ENCODE measurements around the gene NOX3. TPM values are rescaled to one million over a fixed set of nuclear protein-coding genes. Genes with fewer than 3 reads are reported as not detected.
"Not testable (repeated sequence)": the region's sequence is repeated elsewhere in the genome, so short reads cannot be mapped to it uniquely, and the experiment has no call there.

Gene NOX3
- total RNA-seq, 3 donors from 2014 or later: not detected

DNA sequence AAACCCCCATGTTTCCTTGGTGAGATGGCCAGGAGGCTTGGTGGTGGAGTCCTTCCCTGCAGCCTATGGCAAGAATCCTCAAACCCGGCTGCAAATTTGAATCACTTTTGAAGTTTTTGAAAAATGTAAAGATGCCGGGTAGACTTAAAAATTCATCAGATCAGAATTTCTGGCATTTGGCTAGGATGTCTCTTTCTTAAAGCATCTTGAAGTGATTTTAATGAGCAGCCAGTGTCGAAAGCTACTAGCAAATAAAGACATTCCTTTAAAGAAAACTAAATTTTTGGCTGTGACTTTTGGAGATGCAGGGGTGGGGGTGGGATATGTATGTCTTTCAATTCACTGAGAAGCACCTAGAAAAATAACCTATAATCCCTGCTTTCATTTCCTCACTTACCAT is 25.6 kb upstream of the NOX3 start:
- Histone ChIP-seq H3K9me3 (no peaks in the 10 kb centered on the region), H3K4me1 (ENCODE audit: low read depth) (no peaks in the 10 kb centered on the region), H3K36me3 (ENCODE audit: low read depth) (no peaks in the 10 kb centered on the region), H3K4me3 (no peak overlapping the region)
- intact Hi-C loops (cut with DNase I, micrococcal nuclease): no loop called here
- TF ChIP-seq, protein P1, sequence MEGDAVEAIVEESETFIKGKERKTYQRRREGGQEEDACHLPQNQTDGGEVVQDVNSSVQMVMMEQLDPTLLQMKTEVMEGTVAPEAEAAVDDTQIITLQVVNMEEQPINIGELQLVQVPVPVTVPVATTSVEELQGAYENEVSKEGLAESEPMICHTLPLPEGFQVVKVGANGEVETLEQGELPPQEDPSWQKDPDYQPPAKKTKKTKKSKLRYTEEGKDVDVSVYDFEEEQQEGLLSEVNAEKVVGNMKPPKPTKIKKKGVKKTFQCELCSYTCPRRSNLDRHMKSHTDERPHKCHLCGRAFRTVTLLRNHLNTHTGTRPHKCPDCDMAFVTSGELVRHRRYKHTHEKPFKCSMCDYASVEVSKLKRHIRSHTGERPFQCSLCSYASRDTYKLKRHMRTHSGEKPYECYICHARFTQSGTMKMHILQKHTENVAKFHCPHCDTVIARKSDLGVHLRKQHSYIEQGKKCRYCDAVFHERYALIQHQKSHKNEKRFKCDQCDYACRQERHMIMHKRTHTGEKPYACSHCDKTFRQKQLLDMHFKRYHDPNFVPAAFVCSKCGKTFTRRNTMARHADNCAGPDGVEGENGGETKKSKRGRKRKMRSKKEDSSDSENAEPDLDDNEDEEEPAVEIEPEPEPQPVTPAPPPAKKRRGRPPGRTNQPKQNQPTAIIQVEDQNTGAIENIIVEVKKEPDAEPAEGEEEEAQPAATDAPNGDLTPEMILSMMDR (IDR thresholded peaks at IDR 0.05): no peak
- DNase-seq (no peak), ATAC-seq (no peak)

DNA sequence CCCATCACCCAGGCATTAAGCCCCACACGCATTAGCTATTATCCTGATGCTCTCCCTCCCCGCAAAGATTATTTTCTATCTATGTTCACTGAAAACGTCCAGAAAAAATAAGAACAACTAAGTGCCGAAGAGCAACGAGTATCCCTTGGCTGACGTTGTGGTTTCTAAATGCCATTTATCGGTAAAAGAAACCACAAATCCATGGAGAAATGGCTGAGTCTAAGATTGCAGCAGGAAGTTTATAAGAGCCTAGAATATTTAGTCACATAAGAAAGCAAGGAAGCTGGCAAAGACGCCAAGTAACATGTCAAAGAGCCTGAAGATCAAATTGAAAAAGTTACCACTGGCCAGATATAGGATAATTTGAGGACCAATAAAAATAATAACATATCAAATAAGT is 18.1 kb upstream of the NOX3 start:
- intact Hi-C loops (cut with DNase I, micrococcal nuclease): no loop called here
- Histone ChIP-seq H3K9me3 (no peaks in the 10 kb centered on the region), H3K4me3 (no peak overlapping the region), H3K4me1 (ENCODE audit: low read depth) (no peaks in the 10 kb centered on the region), H3K36me3 (ENCODE audit: low read depth) (no peaks in the 10 kb centered on the region)
- DNase-seq (no peak), ATAC-seq (no peak)
- TF ChIP-seq, protein P1 (IDR thresholded peaks at IDR 0.05): no peak

DNA sequence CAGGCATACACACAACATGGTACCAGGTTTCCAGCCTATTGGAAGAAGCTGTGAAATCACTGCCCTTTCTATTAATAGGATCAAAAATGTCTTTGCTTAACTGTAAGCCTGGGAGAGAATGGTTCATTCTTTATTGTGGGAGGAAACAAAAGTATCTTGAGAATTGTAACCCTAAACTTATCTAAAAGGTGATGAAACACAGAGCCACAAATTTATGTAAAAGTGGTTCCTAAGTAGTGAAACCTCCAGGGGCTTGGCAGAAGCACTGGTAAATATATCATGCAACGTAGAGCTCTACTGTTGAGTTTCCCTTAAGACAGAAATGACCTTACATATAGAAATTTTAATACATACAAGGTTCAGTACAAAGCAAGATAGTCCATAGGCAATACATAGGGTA is 17.2 kb upstream of the NOX3 start:
- ATAC-seq (no peak), DNase-seq (no peak)
- intact Hi-C loops (cut with DNase I, micrococcal nuclease): no loop called here
- no peaks in the 10 kb centered on the region for H3K36me3 ChIP-seq (ENCODE audit: low read depth)
- TF ChIP-seq, protein P1 (IDR thresholded peaks at IDR 0.05): no peak
- no peaks in the 10 kb centered on the region for H3K9me3 ChIP-seq
- no peak overlapping the region for H3K4me3 ChIP-seq
- no peaks in the 10 kb centered on the region for H3K4me1 ChIP-seq (ENCODE audit: low read depth)

DNA sequence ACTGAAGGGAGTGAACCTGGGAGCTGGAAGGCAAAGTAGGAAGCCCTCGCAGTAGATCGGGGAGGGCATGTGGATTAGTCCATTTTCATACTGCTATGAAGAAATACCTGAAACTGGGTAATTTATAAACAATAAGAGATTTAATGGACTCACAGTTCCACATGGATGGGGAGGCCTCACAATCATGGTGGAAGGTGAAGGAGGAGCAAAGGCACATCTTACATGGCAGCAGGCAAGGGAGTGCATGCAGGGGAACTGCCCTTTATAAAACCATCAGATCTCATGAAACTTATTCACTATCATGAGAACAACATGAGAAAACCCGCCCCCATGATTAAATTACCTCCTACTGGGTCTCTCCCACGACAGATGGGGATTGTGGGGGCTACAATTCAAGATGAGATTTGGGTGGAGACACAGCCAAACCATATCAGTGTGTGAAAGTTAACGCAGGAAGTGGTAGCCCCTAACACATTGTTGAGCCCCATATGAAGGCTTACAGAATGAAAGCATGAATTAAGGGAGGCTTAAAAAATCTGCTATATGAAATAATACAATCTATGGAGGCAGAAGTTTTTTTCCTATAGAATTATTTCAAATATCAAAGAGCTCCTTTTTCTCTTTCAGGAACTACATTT is 15.5 kb upstream of the NOX3 start:
- H3K9me3 ChIP-seq; H3K4me1 ChIP-seq (ENCODE audit: low read depth); ATAC-seq; H3K4me3 ChIP-seq; H3K36me3 ChIP-seq (ENCODE audit: low read depth); intact Hi-C loops (cut with DNase I, micrococcal nuclease); DNase-seq: not testable (repeated sequence)

DNA sequence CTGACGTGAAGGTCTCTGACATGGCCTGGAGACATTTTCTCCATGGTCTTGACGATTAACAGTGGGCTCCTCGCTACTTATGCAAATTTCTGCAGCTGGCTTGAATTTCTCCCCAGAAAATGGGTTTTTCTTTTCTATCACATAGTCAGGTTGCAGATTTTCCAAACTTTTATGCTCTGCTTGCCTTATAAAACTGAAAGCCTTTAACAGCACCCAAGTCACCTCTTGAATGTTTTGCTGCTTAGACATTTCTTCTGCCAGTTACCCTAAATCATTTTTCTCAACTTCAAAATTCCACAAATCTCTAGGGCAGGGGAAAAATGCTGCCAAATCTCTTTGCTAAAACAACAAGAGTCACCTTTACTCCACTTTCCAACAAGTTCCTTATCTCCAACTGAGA is 12.9 kb upstream of the NOX3 start:
- DNase-seq; H3K4me1 ChIP-seq (ENCODE audit: low read depth); H3K36me3 ChIP-seq (ENCODE audit: low read depth); ATAC-seq; H3K4me3 ChIP-seq; H3K9me3 ChIP-seq; intact Hi-C loops (cut with DNase I, micrococcal nuclease): not testable (repeated sequence)

DNA sequence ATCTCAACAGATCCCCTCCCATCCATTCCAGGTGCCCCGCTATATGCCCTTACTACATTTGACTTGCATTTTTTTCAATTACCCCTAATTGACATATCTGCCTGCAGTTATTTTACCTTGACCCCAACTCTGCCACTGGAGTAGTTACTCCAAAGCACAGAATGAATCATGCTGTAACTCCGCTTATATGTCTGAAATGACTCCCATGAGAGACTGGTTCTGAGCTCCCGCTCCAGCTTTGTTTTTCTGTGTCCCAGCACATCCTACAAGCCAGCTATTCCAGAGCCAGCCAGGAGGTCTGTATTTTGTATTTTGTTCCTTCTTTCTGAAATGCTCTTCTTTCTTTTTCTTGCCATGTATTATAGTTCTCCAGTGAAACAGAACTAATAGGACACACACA is 10.9 kb upstream of the NOX3 start:
- DNase-seq (no peak), ATAC-seq (no peak)
- intact Hi-C loops (cut with DNase I, micrococcal nuclease): no loop called here
- Histone ChIP-seq H3K4me3 (no peak overlapping the region), H3K9me3 (no peaks in the 10 kb centered on the region), H3K4me1 (ENCODE audit: low read depth) (no peaks in the 10 kb centered on the region), H3K36me3 (ENCODE audit: low read depth) (no peaks in the 10 kb centered on the region)
- TF ChIP-seq, protein P1 (IDR thresholded peaks at IDR 0.05): no peak

DNA sequence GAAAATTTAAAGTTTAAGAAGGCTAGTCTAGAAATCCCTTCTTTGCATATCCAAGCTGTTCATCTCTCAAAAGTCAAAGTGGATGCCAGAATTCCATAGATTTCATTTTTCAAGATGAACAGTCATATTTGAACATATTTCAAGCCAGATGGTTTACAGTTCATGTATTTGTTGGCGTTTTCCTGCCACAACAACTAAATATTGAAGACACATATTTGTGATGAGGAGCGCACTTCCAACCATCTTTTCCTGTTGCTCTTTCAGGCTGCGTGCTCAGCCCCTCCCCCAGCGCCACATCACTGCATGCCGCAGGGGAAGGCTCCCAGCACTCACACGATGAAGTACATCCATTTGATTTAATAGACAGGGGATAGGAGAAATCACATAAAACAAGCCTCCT is 5.9 kb upstream of the NOX3 start:
- no peaks in the 10 kb centered on the region for H3K36me3 ChIP-seq (ENCODE audit: low read depth)
- ATAC-seq (no peak), DNase-seq (peak in 1 of 3 donors; percentile 12)
- H3K4me1 ChIP-seq (ENCODE audit: low read depth): no peaks in the 10 kb centered on the region
- intact Hi-C loops (cut with DNase I, micrococcal nuclease): no loop called here
- TF ChIP-seq, protein P1 (IDR thresholded peaks at IDR 0.05): no peak
- H3K4me3 ChIP-seq: no peak overlapping the region
- H3K9me3 ChIP-seq: no peaks in the 10 kb centered on the region
